ENCODE results near the gene INSRR.

The INSRR gene

DNA sequence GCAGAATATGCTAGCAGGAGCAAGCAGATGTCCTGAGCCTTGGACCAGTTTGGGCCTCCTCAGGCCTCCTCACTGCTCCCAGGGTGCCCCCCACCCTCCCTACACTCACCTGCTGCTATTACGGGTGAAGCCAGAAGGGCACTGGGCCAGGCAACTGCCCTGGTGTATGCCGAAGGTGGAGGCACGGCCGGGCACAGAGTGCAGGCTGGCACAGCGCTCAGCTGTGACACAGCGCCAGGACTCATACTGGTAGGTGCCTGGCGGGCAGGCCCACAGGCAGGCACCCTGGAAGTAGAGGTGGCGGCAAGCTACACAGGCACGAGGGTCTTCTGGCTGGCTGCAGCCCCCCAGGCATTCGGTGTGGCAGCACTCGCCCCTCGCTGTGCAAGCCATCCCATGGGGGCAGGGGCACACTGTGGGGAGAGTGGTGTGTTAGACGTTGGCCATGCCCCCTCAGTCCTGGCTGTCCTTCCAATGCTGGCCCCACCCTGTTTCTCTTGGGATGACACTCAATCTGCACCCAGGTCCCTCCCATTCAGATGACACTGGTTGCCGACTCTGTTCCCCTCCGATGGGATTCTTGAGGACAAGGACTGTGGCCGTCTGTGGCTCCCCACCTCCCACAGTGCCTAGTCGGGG, 7.0 kb downstream of the INSRR start:
- DNase-seq (ENCODE audit: low read depth): no peak

DNA sequence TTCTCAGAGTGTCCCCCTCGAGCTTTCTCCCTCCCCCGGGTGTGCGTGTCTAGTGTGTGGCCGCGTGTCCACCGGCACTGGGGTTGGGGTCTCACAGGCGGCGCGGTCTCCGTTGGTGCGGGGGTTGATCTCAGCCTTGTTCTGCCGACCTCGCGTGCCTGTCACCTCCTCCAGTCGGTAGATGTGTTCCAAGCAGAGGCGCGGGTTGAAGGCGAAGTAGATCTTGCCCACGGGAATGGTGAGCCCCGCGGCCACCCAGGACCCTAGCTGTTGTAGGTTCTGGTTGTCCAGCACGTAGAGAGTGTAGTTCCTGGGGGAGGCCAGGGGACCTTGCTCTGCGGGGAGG, 9.8 kb downstream of the INSRR start:
- no peak for DNase-seq (ENCODE audit: low read depth)

DNA sequence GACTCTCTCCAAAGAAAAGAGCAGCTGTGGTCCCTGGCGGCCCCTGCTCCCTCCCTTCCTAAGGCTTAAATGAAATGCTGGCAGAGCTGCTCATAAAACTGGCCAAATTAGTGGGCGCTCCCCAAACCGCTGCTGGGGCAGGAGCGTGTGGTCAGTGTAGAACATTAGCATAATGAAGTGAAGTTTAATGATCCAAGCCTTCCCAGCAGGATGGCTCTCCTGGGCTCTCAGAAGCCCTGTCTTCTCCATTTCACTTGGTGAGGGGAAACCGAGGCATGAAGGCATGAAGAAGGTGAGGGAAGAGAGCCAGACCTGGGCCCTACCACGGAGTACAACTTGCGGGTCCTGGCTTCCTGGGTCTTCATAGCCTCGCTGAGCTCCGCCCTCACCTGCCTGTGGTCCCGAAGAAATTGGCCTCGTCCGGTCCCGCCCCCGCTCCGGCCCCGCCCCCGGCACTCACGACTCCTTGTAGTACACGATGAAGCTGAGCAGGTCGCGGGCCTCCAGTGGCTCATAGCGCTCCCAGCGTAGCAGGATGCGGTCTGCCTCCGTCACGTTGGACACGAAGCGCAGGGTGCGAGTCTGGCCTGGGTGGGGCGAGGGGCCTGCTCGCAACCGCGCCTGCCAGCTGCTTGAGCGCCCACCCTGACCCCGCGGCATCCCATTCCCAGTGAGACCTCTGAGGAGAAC, 10.3 kb downstream of the INSRR start:
- DNase-seq (ENCODE audit: low read depth): peak; percentile 68

DNA sequence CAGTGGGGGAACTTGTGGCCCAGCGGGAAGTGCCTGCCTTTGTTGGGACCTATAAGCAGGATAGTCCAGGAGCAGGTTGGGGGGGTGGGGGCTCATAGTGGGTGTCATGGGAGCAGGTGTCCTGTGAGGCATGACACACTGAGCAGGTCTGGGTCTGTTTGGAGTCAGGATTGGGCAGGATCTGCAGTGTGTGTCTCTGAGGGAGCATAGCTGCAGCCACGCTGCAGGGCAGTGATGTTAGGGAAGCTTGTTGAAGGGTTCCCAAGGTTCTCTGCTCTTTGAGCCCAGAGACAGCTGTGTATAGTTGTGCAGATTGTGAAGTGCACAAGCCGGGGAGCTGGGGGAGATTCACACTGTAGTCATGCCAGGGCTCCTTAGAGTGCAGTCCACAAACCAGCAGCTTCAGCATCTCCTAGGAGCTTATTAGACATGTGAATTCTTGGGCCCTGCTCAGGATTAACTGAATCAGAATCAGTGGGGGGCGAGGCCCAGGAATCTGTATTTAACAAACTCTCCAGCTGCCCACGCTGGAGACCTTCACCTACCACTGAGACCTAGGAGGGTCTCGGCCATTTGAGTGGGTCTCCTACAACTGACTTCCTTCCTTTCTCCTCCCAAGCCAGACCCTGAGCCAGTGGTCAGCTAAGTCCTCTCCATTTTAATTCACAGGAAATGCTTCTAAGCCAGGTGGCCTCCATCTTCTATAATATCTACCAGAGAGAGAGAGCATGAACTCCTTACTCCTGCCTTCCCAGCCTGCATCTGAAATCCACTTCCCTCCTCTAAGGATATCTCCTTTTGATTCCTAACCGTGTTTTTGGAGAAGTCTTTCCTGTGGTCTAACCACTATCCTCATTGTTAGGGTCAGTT, 11.1 kb downstream of the INSRR start:
- DNase-seq (ENCODE audit: low read depth): no peak

DNA sequence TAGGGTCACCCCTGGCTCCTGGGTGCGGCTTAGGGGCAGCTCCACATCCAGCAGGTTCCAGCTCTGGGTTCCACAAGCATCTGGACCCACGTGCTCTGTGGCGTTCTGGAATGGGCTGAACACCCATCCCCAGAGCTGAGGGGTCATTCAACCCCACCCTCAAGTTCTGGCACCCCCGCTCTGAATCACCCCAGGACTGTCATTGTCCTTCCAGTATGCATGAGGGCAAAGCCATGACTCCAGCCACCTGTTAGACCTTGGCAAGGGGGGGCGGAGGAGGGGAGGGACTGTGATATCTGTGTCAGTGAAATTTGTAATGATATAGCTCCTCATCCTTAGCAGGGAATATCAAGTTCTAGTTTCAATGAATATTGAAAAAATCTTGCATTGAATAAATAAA, 12.3 kb downstream of the INSRR start:
- no peak for DNase-seq (ENCODE audit: low read depth)

DNA sequence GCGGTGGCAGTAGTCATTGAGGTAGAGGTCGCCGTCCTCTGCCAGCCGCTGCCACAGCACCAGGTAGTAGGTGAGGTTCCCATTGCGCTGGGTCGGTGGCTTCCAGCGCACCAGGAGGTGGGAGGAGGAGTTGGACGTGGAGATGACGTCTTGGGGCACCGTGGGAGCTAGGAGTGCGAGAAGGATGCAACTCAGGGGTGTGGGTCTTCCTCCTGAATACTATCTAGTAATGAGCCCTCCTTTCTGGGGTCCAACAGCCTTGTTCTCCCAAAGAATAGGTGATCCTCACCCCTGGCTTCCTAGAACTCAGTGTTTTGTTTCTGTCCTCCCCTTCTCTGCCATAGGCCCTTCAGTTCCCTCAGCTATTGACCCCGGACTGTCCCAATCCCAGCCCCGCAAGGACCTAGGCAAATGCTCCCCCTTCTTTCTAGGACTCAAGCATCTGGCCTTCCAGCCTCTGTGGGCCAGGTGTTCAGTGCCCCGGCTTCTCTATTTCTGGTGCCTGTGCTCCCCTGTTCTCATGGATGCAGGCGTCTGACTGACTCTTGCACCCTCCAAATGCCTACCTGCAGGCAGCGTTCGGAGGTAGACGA, 12.9 kb downstream of the INSRR start:
- no peak for DNase-seq (ENCODE audit: low read depth)

DNA sequence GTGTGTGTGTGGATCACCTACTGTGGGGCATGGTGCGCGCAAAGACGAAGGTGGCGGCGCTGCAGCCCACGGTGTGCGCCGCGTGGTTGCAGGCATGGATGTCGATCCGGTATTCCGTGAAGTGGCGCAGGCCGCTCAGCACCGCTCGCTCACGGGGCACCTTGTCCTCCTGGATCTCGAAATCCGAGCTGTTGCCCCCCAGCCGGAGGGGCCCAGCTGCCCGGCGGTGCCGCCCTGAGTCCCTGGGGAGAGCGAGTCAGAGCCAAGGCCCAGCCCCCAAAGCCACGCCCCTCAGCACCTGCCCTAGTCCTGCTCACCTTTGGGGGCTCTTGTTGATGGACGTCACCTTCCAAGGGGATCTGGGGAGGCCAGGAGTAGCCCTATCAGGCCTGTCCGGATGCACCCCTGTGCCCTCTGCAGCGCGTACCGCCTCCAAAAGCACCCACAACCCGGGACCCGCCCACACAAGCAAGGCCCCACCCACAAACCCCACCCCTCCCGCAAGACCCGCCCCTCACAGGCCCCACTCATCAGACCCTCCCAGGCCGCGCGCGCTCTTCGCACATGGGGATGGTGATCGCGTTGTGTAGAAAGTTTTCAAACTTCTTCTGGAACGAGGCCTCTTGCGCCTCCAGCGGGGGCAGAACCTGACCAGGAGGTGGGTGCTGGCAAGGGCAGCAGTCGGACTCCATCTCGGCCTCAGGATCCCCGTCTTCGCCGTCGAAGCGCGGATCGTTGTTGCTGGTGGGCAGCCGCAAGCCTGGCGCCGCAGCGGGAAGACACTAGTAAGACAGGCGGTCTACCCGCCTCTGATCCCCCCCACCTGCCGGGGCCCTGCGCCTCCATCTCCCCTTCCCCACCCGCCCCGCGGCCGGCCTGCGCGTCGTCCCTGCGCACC, 13.6 kb downstream of the INSRR start:
- peak; percentile 27 for DNase-seq (ENCODE audit: low read depth)

DNA sequence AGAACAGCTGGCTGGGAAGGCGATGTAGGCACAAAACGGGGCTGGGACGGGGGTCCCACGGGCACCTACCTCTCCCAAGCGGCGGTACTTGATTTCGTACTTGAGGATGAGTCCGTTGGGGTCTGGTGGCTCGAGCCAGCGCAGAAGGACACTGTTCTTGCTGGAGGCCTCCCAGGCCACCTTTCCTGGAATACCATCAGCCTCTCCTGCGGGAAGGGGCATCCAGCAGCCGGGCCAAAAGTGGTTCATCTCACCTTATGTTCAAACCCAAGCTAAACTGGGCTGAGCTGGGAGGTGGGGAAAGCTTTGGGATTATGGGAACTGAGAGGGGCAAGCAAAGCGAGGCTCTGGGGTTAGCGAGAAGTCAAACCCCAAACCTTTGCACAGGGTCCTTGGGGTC, 14.3 kb downstream of the INSRR start:
- no peak for DNase-seq (ENCODE audit: low read depth)

DNA sequence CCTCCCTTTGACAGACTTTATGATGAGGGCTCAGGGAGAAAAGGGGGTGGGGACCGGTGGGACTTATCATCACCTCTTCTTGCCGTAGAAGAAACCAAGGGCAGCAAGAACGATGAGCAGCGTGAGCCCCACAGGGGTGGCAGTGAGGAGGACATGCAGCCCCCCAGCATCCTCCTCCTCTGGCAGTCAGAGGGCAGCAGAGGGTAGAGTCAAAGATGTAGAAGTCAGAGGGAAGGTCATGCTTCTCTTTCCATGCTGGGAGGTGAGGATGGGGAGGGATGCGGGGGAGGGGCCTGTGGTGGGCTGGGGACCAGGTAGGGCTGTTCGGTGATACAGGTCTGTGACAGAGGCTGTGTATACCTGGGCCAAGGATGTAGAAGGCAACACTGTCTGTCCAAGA, 14.8 kb downstream of the INSRR start:
- no peak for DNase-seq (ENCODE audit: low read depth)

DNA sequence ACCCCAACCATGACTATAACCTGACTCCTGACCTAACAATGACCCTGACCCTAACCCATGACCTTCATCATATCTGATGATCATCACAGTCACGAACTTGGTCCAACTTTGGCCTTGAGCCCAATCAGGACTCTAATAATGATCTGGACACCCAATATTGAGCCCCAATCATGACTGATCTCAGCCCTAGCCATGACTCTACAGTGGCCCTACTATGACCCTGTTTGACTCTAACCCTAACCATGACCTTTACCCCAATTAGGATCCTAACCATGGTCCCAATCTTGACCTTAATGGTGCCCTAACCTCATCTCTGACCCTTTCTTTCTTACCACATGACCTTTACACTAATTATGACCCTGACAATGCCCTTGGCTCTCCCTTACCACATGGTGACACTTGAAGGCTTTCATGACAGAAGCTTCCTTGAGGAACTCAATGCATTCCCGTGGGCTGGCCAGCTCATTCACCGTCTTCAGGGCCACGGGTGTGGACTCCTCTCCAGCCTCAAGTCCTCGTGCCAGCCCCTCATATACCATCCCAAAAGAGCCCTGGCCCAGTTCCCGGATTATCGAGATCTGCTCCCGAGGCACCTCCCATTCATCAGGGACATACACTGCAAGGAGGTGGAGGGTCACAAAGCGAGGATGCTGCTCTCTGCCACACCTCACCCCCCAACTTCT, 16.2 kb downstream of the INSRR start:
- no peak for DNase-seq (ENCODE audit: low read depth)

DNA sequence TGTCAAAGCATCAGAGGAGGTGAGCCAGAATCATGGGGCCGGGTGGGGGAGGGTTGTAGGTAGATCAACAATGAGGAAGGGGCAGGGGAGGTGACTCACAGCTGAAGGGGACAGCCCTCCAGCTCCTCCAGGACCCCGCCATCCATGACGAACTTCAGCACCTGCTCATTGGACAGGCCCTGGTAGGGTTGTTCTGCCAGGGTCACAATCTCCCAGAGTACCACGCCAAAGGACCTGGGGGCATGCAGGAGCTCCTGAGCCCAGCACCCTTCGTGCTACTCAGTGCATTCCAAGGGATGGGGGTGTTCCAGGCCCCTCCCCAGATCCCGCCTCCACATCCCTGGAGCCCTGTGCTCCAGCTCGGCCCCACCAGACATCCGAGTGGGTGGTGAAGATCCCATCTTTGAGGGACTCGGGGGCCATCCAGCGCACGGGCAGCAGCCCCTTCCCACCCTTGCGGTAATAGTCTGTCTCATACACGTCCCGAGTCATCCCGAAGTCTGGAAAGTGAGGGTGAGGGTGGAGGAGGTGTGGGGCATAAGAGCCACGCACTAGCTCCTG, 17.5 kb downstream of the INSRR start:
- DNase-seq (ENCODE audit: low read depth): no peak

DNA sequence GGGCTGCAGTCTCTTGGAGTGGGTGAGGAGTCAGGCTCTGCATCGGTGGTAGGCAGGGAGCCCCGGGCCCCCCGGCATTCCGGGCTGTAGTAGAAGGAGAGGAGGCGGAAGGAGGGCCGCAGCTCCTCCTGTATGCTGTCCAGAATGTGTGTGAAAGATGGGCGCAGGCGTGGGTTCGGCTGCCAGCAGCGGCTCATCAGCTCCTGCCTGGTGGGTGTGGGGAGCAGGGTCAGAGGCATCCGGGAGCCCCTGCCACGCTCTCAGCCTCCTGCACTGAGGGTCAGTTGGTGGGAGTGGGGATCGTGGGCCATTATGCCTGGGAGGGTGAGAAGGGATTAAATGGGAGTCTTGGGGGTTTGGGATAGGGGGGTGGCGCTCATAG, 18.0 kb downstream of the INSRR start:
- no peak for DNase-seq (ENCODE audit: low read depth)

DNA sequence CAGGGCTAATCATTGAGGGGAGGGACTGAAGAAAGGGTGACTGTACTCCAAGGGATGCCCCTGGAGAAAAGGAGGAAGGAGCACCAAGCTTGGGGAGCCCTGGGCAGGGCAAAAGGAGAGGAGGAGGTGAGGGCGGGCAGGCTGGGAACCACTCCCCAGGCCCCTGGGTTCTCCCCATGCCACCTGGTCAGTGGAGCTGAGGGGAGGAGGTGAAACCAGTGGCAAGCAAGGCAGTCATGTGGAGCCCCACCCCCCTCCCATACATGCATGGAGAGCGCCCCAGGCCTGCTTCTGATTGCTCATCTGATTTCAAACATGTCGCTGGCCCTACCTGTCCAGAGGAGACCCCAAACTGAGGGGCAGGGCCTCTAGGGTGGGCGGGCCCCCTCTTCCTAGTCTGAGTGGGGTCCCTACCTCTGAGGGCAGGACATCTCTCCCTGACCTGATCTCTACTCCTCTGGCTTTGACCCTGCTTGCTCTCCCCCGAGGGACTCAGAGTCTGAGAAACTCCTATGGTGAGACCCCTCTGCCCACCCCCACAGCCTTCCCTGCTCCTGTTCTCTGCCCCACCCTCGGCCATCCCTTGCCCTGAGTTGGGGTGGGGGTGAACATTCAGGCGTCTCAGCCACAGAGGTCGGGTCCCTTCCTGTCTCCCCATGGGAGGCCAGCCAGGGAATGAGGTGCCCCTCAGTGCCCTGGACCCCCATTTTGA, 18.6 kb downstream of the INSRR start:
- no peak for DNase-seq (ENCODE audit: low read depth)

DNA sequence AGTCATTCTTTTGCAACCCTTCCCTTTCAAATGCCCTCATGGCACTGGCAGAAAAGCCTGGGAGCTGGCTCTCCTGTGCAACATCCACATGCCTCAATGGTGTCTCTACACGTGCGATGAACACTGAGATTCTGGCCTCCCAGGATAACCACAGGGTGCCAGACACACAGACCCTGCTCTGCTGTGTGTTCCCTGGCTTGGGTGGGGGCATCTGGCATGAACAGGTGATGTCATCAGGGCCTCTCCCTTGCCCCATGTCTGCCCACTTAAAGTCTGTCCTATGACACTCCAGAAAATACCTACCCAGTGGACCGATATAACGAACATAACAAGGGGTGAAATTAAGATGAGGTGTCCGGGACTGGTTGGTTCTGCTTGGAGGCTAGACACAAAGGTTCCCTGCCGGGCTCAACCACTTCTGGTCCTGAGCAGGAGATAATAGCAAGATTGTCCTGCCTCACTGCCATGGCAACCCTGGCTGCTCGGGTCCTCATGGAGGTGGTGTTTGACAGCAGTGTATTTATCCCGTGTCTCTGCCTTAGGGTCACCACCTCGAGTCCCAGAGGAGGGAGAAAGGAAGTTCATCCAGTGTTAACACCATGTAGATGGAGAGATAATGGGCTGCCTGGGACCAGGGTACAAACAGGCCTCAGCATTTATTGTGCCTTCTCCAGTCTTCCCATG, 19.3 kb downstream of the INSRR start:
- no peak for DNase-seq (ENCODE audit: low read depth)

DNA sequence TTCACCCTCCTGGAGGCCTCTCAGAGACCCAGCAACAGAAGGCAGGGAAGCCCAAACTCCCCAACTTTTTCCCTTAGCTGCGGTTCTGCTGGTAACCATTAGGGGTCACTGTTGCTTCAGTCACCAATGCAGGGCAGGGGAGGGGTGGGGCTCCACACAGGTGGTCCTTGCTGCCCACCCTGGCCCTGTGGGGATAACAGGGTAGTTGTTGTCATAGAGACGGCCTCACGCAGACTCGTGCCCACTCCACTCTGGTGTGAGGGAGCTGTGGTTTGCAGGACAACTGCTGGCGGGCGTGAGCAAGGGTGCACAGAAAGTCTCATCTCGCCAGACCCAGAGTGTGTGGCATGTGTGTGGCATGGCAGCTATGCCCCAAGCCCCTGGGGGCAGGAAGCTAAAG, 19.9 kb downstream of the INSRR start:
- DNase-seq (ENCODE audit: low read depth): no peak

DNA sequence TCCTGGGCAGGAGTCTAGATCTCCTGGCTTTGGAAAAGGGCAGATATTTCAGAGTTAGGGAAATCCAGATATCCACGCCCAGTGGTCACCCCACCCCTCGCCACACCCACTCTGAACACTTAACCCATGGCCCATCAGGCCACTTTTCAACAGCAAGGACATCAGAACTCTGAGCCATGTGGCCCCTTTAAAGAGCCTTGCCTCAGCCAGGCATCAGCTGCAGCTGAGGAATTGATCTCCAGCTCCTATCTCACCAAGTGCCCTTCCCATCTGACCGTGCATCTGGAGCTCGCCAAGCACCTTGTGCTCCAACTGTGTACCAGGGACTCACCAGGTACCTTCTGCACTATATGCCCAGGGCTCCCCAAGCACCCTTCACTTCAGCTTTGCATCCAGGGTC, 22.0 kb downstream of the INSRR start:
- no peak for DNase-seq (ENCODE audit: low read depth)

DNA sequence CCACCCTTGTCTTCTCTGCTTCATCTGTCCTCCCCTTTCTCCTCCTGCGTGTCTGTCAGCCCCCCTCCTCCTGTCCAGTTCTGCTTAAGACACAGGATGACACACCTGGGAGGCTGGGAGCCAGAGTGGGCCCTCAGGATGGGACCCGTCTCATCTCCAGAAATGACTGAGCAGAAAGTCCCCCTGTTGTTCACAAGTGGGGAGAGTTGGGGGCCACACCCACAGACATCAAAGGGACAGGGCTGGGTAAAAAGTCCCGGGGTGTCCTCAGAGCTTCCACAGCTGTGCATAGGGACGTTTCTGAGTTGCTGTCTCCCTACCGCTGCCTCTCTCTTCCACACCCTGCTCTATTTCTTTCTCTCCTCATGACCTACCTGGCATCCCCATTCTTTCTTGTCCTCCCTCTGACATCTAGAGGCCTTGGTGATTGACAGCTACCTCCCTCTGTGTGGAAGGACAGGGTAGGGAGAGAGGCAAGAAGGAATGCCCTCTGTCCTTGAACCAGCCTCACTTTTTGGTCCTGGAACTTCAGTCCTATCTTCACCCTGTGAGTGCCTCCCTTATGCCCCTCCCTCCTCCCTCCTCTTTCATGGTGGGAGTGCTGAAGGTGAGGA, 22.8 kb downstream of the INSRR start:
- DNase-seq (ENCODE audit: low read depth): no peak

DNA sequence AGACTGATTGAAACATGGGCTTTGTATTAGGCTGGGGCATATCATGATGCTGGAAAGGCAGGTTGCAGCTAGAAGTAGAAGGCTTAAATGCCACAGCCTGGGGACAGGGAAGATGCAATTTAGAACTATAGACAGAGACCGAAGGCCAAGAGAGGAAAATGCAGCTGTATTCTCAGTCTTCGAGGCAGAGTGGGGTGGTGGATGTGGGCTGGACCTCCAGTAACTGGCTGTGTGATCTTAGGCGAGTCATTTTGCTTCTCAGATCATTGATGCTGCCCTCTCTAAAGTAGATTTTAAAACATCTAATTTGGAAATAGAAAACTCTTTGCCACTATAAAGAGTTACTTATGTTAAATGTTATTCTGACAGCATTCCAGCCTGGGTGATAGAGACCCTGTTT, 24.6 kb downstream of the INSRR start:
- DNase-seq (ENCODE audit: low read depth): no peak

DNA sequence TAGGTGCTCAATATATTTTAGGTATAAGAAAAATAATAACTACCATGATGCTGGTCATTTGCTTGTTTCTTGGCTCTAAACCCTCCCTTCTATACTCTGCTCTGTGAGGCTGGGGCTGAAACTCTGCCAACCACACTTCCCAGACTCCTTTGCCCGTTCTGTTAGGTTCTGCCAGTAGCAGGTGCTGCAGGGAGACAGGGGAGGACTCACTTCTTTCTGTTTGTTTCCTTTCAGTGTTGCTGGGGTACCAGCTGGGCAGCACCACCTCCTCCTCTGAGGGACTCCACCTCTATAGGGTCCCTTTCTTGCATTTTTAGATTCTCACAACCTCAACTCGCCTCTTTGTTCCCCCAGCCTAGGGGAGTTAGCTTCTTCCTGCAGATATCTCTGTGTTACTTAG, 25.3 kb downstream of the INSRR start:
- DNase-seq (ENCODE audit: low read depth): no peak
